H1 (cell line): Measurements from ENCODE around the gene RPS6KB2. TPM values are rescaled to one million over a fixed set of nuclear protein-coding genes. Genes with fewer than 3 reads are reported as not detected.

Experiments
- CTCF ChIA-PET: fragments of 300-600 bp; sonication (Branson Sonifier 250); formaldehyde crosslinking; loops from one replicate; lab custom pipeline; 2021; ENCODE audit not compliant: partially characterized antibody; lab: Charles Lee
- POLR2A ChIA-PET: fragments of 300-600 bp; sonication (Branson Sonifier 250); formaldehyde crosslinking; loops from one replicate; lab custom pipeline; 2021; ENCODE audit warnings: inconsistent platforms; ENCODE audit not compliant: partially characterized antibody; lab: Charles Lee
- DNase-seq, 2 experiments: peaks; one replicate each; pipeline versions ENCODE4 v3.0.0 to v3.0.0-alpha.2; 2010 to 2022; ENCODE audit warnings: low spot score in 2 of 2, low read depth in 1 of 2, mixed read lengths in 1 of 2
- FAIRE-seq: peaks from 2 replicates; lab custom pipeline; 2011; peaks lifted over from hg19 to GRCh38; lab: Jason Lieb, UNC
- H2AFZ ChIP-seq: 2 replicates; pipeline ENCODE4 v1.8.1; 2012; ENCODE audit warnings: low read length, inconsistent platforms
- H2AK5ac ChIP-seq: 2 replicates; pipeline ENCODE4 v1.6.1; 2013; ENCODE audit warnings: low read depth, low read length
- H2BK120ac ChIP-seq: replicated peaks from 2 replicates; pipeline ENCODE3; 2013; ENCODE audit warnings: low read depth, low read length, inconsistent platforms
- H2BK12ac ChIP-seq: 2 replicates; pipeline ENCODE4 v1.6.1; 2013; ENCODE audit warnings: low read depth, low read length
- H2BK15ac ChIP-seq: 2 replicates; pipeline ENCODE4 v1.6.1; 2013; ENCODE audit warnings: low read length
- H2BK20ac ChIP-seq: 2 replicates; pipeline ENCODE4 v1.6.1; 2013; ENCODE audit warnings: low read length
- H2BK5ac ChIP-seq: 2 replicates; pipeline ENCODE4 v1.6.1; 2013; ENCODE audit warnings: low read depth, low read length
- H3K14ac ChIP-seq: 2 replicates; pipeline ENCODE4 v1.6.1; 2013; ENCODE audit warnings: inconsistent platforms; ENCODE audit not compliant: insufficient read length
- H3K18ac ChIP-seq: 2 replicates; pipeline ENCODE4 v1.6.1; 2013; ENCODE audit warnings: low read length; ENCODE audit errors: extremely low read depth
- H3K23ac ChIP-seq: 2 replicates; pipeline ENCODE4 v1.6.1; 2013; ENCODE audit warnings: inconsistent platforms; ENCODE audit not compliant: insufficient read length
- H3K23me2 ChIP-seq: 2 replicates; pipeline ENCODE4 v1.6.1; 2013; ENCODE audit warnings: low read depth, low read length
- H3K27ac ChIP-seq: 2 replicates; pipeline ENCODE4 v1.6.1; 2011; ENCODE audit warnings: low read depth, low read length, inconsistent platforms
- H3K27me3 ChIP-seq, 4 experiments: replicated peaks in 1 of 4; 1 replicate in 1 of 4; 2 replicates in 3 of 4; pipeline versions ENCODE4 v1.6.1 to v1.8.1; 2011 to 2013; ENCODE audit warnings: low read length in 3 of 4, mild to moderate bottlenecking in 3 of 4, inconsistent platforms in 2 of 4, mixed read lengths in 2 of 4, moderate library complexity in 1 of 4; ENCODE audit not compliant: control insufficient read depth in 3 of 4, insufficient read depth in 3 of 4; ENCODE audit errors: extremely low read depth in 1 of 4
- H3K36me3 ChIP-seq, 4 experiments: 2 replicates each; pipeline versions ENCODE4 v1.6.1 to v1.8.1; 2011 to 2013; ENCODE audit warnings: mild to moderate bottlenecking in 4 of 4, low read length in 3 of 4, moderate library complexity in 2 of 4, control low read depth in 1 of 4, inconsistent platforms in 1 of 4; ENCODE audit not compliant: insufficient read depth in 4 of 4, control insufficient read depth in 2 of 4
- H3K4ac ChIP-seq: replicated peaks from 2 replicates; pipeline ENCODE3; 2013; ENCODE audit warnings: low read length, low read depth, mixed read lengths, inconsistent platforms; ENCODE audit not compliant: insufficient read length
- H3K4me1 ChIP-seq, 4 experiments: replicated peaks in 1 of 4; 1 replicate in 1 of 4; 2 replicates in 3 of 4; pipeline versions ENCODE4 v1.6.1 to v1.8.1; 2011 to 2013; ENCODE audit warnings: low read length in 3 of 4, inconsistent platforms in 2 of 4, mixed read lengths in 1 of 4; ENCODE audit not compliant: insufficient read depth in 4 of 4, control insufficient read depth in 3 of 4
- H3K4me2 ChIP-seq, 2 experiments: 2 replicates each; pipeline versions ENCODE4 v1.6.1 to v1.8.1; 2011 to 2013; ENCODE audit warnings: low read depth in 2 of 2, low read length in 2 of 2, control low read depth in 1 of 2, inconsistent platforms in 1 of 2, mild to moderate bottlenecking in 1 of 2; ENCODE audit not compliant: insufficient read depth in 1 of 2
- H3K4me3 ChIP-seq, 4 experiments: fragments of 200-600, 300-600 bp in 1 of 4; sonication (generic), shearing (Covaris generic), sonication (Bioruptor Twin) in 1 of 4; 2 replicates each; pipeline versions ENCODE4 v1.5.1 to v1.8.1; 2011 to 2016; ENCODE audit warnings: low read length in 4 of 4, low read depth in 3 of 4, control low read depth in 2 of 4, inconsistent platforms in 2 of 4, mild to moderate bottlenecking in 2 of 4, mixed read lengths in 1 of 4, moderate library complexity in 1 of 4; ENCODE audit not compliant: insufficient read depth in 2 of 4; ENCODE audit errors: extremely low read depth in 1 of 4
- H3K56ac ChIP-seq: replicated peaks from 2 replicates; pipeline ENCODE3; 2013; ENCODE audit warnings: low read depth, mild to moderate bottlenecking, mixed read lengths, low read length, inconsistent platforms; ENCODE audit not compliant: insufficient read length
- H3K79me1 ChIP-seq: 2 replicates; pipeline ENCODE4 v1.6.1; 2013; ENCODE audit warnings: low read depth, low read length, control low read depth
- H3K79me2 ChIP-seq, 2 experiments: 2 replicates each; pipeline versions ENCODE4 v1.6.1 to v1.8.1; 2012 to 2013; ENCODE audit warnings: low read length in 2 of 2, mild to moderate bottlenecking in 2 of 2, inconsistent platforms in 1 of 2; ENCODE audit not compliant: insufficient read depth in 2 of 2, control insufficient read depth in 1 of 2
- H3K9ac ChIP-seq, 4 experiments: replicated peaks in 1 of 4; 1 replicate in 1 of 4; 2 replicates in 3 of 4; pipeline versions ENCODE4 v1.6.1 to v1.8.1; 2011 to 2013; ENCODE audit warnings: low read depth in 3 of 4, low read length in 3 of 4, control low read depth in 2 of 4, mild to moderate bottlenecking in 2 of 4, moderate library complexity in 2 of 4, inconsistent platforms in 1 of 4; ENCODE audit errors: extremely low read depth in 1 of 4
- H3K9me3 ChIP-seq, 2 experiments: 2 replicates each; pipeline versions ENCODE4 v1.6.1 to v1.8.1; 2012 to 2013; ENCODE audit warnings: mild to moderate bottlenecking in 2 of 2, moderate library complexity in 2 of 2, control low read depth in 1 of 2, inconsistent platforms in 1 of 2, low read depth in 1 of 2, low read length in 1 of 2, mixed read lengths in 1 of 2; ENCODE audit not compliant: insufficient read depth in 2 of 2
- H4K20me1 ChIP-seq, 2 experiments: replicated peaks in 1 of 2; 2 replicates each; pipeline versions ENCODE3 to v1.8.1; 2011 to 2013; ENCODE audit warnings: inconsistent platforms in 2 of 2, low read length in 2 of 2, mild to moderate bottlenecking in 1 of 2; ENCODE audit not compliant: insufficient read depth in 2 of 2, control insufficient read depth in 1 of 2
- H4K5ac ChIP-seq: 2 replicates; pipeline ENCODE4 v1.6.1; 2013; ENCODE audit warnings: low read length, low read depth, mixed read lengths, inconsistent platforms; ENCODE audit not compliant: insufficient read length
- H4K8ac ChIP-seq: 2 replicates; pipeline ENCODE4 v1.8.0; 2013; ENCODE audit warnings: mild to moderate bottlenecking, moderate library complexity, low read length, inconsistent platforms; ENCODE audit not compliant: insufficient read depth; ENCODE audit errors: extremely low read depth
- H4K91ac ChIP-seq: replicated peaks from 2 replicates; pipeline ENCODE3; 2013; ENCODE audit warnings: low read length, mixed read lengths, inconsistent platforms; ENCODE audit not compliant: insufficient read length
- BRCA1 ChIP-seq: IDR thresholded peaks from 2 replicates; pipeline ENCODE4 v1.6.1; 2012; ENCODE audit warnings: low read depth, low read length, improper control_type of control experiment
- CTBP2 ChIP-seq: IDR thresholded peaks from 2 replicates; pipeline ENCODE4 v1.7.0; 2011; ENCODE audit warnings: borderline replicate concordance, mild to moderate bottlenecking, moderate library complexity, mixed read lengths, low read length; ENCODE audit not compliant: insufficient read depth, insufficient read length
- WGBS, 2 experiments: shearing (Covaris generic) in 1 of 2; methylation state at CpG; one replicate each; pipeline versions ENCODE4 v1.1.6 to v1.1.7; 2013 to 2015; ENCODE audit warnings: low lambda C conversion rate in 2 of 2, mixed read lengths in 2 of 2, inconsistent platforms in 1 of 2, low coverage in 1 of 2, missing lambda C conversion rate in 1 of 2; ENCODE audit not compliant: insufficient replicate concordance in 2 of 2, insufficient coverage in 1 of 2, insufficient read length in 1 of 2; ENCODE audit errors: extremely low coverage in 1 of 2, missing lambda C conversion rate in 1 of 2; 5-methylcytosine and 5-hydroxymethylcytosine counted together
- polyA plus RNA-seq, 7 experiments: library from polyadenylated mRNA; depleted of rRNA in 3 of 7; stranded (reverse) in 5 of 7; unstranded in 2 of 7; fragments of >200 nt in 5 of 7; fragments of 200-250 nt in 2 of 7; gene quantifications; 1 replicate in 5 of 7; 2 replicates in 1 of 7; 4 replicates in 1 of 7; pipeline versions ENCODE4 v1.2.1 to v1.2.3, GENCODE V29; 2011 to 2013; ENCODE audit warnings: missing spikeins in 2 of 7, mixed read lengths in 2 of 7
- total RNA-seq: library from RNA; stranded (reverse); fragmentation: NEBNext Ultra II Directional; extraction: Animal tissue kit (Norgen Biotek cat#: 25700); gene quantifications from 2 replicates; pipeline ENCODE4 v1.2.1, GENCODE V29; 2021

RPS6KB2 gene
- total and polyA plus RNA-seq, 2 of the 8 experiments (the other 6 are each of a cell fraction or from before 2014, with no cell fraction given), result 41.0 to 47.1 TPM

- no peak overlapping the region for H2BK5ac ChIP-seq
- ChIA-PET POLR2A (interaction anchor here (0.6 to 4.6 kb wide), 18 partner anchors 9 to 295 kb away, joined by 3 to 36 read pairs (median 6); partner anchors contain the start of genes CABP4, CARNS1, CORO1B and GPR152), CTCF (interaction anchor here (0.6 to 2.3 kb wide), 12 partner anchors 8 to 297 kb away, joined by 3 to 15 read pairs (median 4); partner anchors contain the start of genes CARNS1, CORO1B and PPP1CA)
- no peak overlapping the region for H2BK120ac ChIP-seq
- no peak overlapping the region for H3K56ac ChIP-seq
- H3K23me2 ChIP-seq, result peaks cover 6% of the 10 kb centered on the region
- peaks cover 2% of the 10 kb centered on the region for H3K79me1 ChIP-seq
- H3K27me3 ChIP-seq, result no peaks in the 10 kb centered on the region
- no peaks in the 10 kb centered on the region for H3K36me3 ChIP-seq
- peak overlapping the region in 1 of 4 experiments; percentile 90; a peak in 2 of 8 replicates for H3K4me3 ChIP-seq
- H3K4ac ChIP-seq, result no peak overlapping the region
- H4K91ac ChIP-seq, result no peak overlapping the region
- peaks cover 0 to 3% of the 10 kb centered on the region in 2 experiments for H4K20me1 ChIP-seq
- no peak overlapping the region for H3K27ac ChIP-seq
- TF ChIP-seq BRCA1 (no peak), CTBP2 (no peak)
- H4K5ac ChIP-seq, result no peak overlapping the region
- H3K79me2 ChIP-seq, result peaks cover 0 to 3% of the 10 kb centered on the region in 2 experiments; a peak in 2 of 4 replicates
- no peak overlapping the region for H2AFZ ChIP-seq
- peak overlapping the region; percentile 81 to 86; a peak in 3 of 4 replicates for H3K4me2 ChIP-seq
- FAIRE-seq, result no peak
- H3K9ac ChIP-seq, result no peak overlapping the region
- no peak overlapping the region for H2BK20ac ChIP-seq
- no peak overlapping the region for H2AK5ac ChIP-seq
- no peak overlapping the region for H2BK15ac ChIP-seq
- H3K9me3 ChIP-seq, result no peaks in the 10 kb centered on the region
- DNase-seq, result no peak
- 88% methylated on average over 8 of the region's 11 CpGs; no CpG with 5 or more reads in 1 of the 2 experiments for WGBS, 2 experiments
- no peak overlapping the region for H2BK12ac ChIP-seq
- H3K4me1 ChIP-seq, result peaks cover 2 to 14% (median 6%) of the 10 kb centered on the region in 4 experiments; a peak in 6 of 7 replicates
- H4K8ac ChIP-seq, result no peak overlapping the region; the same call in 1 of the 2 replicates
- H3K23ac ChIP-seq, result no peak overlapping the region
- H3K18ac ChIP-seq, result no peak overlapping the region
- no peak overlapping the region for H3K14ac ChIP-seq
Measured at GRCh38 chr11:67466962-67467771, 38.9 kb downstream of the RPS6KB2 start.
